Posterior vena cava (tissue), 2 donors: Measurements from ENCODE around the gene MACF1. TPM values are rescaled to one million over a fixed set of nuclear protein-coding genes. Genes with fewer than 3 reads are reported as not detected.

Source experiments
- DNase-seq: peaks from one replicate; pipeline ENCODE4 v3.0.0-alpha.2; 2020; ENCODE audit warnings: low spot score
- intact Hi-C, 2 donors: fragments of 100-400 bp; cut with DNase I; formaldehyde crosslinking; loops; one replicate each; pipeline versions ENCODE4 v1.14.1 to v1.14.2; 2022 to 2023
- total RNA-seq, 2 donors: library from RNA; stranded (reverse); fragmentation: NEBNext Ultra II Directional; extraction: Animal tissue kit (Norgen Biotek cat#: 25700); gene quantifications; one replicate each; pipeline ENCODE4 v1.2.1, GENCODE V29; 2021
- donor health status: DM: yes; HTN: yes; CAD: no.
- donor health status: DM: yes; HTN: yes; CAD: no.

Gene MACF1
- total RNA-seq, 2 donors from 2014 or later, result 596 to 609 TPM

- no peak for DNase-seq
- intact Hi-C loops, result no loop called here
Measured at GRCh38 chr1:39395357-39395831, 190.9 kb downstream of the MACF1 start.

- DNase-seq, result no peak
- intact Hi-C loops, result no loop called here
Measured at GRCh38 chr1:39396671-39397070, 192.2 kb downstream of the MACF1 start.

GRCh38 chr1:39397487-39397886 is 193.0 kb downstream of the MACF1 start:
- intact Hi-C loops, result no loop called here
- no peak for DNase-seq

- intact Hi-C loops, result no loop called here
Measured at GRCh38 chr1:39398278-39399021, 194.0 kb downstream of the MACF1 start.

GRCh38 chr1:39401106-39401505 is 196.6 kb downstream of the MACF1 start:
- intact Hi-C loops, result no loop called here

More at GRCh38 chr1:39398278-39399021, 194.0 kb downstream of the MACF1 start:
- DNase-seq, result peak; percentile 86

GRCh38 chr1:39404876-39405275 is 200.4 kb downstream of the MACF1 start:
- intact Hi-C loops, result no loop called here

More at GRCh38 chr1:39401106-39401505, 196.6 kb downstream of the MACF1 start:
- no peak for DNase-seq

GRCh38 chr1:39405358-39405757 is 200.9 kb downstream of the MACF1 start:
- intact Hi-C loops, result no loop called here
- DNase-seq, result no peak

More at GRCh38 chr1:39404876-39405275, 200.4 kb downstream of the MACF1 start:
- no peak for DNase-seq

- no peak for DNase-seq
- intact Hi-C loops, result no loop called here
Measured at GRCh38 chr1:39406533-39407450, 202.3 kb downstream of the MACF1 start.

GRCh38 chr1:39407510-39407895 is 203.0 kb downstream of the MACF1 start:
- intact Hi-C loops, result no loop called here
- DNase-seq, result no peak

GRCh38 chr1:39407896-39408640 is 203.6 kb downstream of the MACF1 start:
- intact Hi-C loops, result no loop called here
- no peak for DNase-seq

- peak; percentile 97 for DNase-seq
- intact Hi-C loops, result no loop called here
Measured at GRCh38 chr1:39408641-39409054, 204.2 kb downstream of the MACF1 start.

GRCh38 chr1:39409055-39409816 is 204.7 kb downstream of the MACF1 start:
- peak; percentile 85 for DNase-seq
- intact Hi-C loops, result no loop called here

GRCh38 chr1:39410915-39411436 is 206.5 kb downstream of the MACF1 start:
- intact Hi-C loops, result loop anchor here in 1 of 2 donors (5.0 kb wide), 1 partner anchor 534 kb away; no protein-coding TSS in a partner anchor
- peak; percentile 92 for DNase-seq

- intact Hi-C loops, result loop anchor here in 1 of 2 donors (5.0 kb wide), 1 partner anchor 535 kb away; no protein-coding TSS in a partner anchor
- DNase-seq, result no peak
Measured at GRCh38 chr1:39411526-39412478, 207.3 kb downstream of the MACF1 start.

GRCh38 chr1:39412892-39413291 is 208.4 kb downstream of the MACF1 start:
- DNase-seq, result no peak
- intact Hi-C loops, result loop anchor here in 1 of 2 donors (5.0 kb wide), 1 partner anchor 536 kb away; no protein-coding TSS in a partner anchor

GRCh38 chr1:39413902-39414528 is 209.5 kb downstream of the MACF1 start:
- DNase-seq, result no peak
- intact Hi-C loops, result loop anchor here in 1 of 2 donors (5.0 kb wide), 1 partner anchor 537 kb away; no protein-coding TSS in a partner anchor

GRCh38 chr1:39415553-39415952 is 211.1 kb downstream of the MACF1 start:
- intact Hi-C loops, result no loop called here
- DNase-seq, result no peak
